ENCODE data around the gene FOXL2NB. TPM values are rescaled to one million over a fixed set of nuclear protein-coding genes. Genes with fewer than 3 reads are reported as not detected.

Gene FOXL2NB
- total and polyA plus RNA-seq, 2 of the 13 experiments (the other 11 are each of a cell fraction or from before 2014, with no cell fraction given) = not detected

DNA sequence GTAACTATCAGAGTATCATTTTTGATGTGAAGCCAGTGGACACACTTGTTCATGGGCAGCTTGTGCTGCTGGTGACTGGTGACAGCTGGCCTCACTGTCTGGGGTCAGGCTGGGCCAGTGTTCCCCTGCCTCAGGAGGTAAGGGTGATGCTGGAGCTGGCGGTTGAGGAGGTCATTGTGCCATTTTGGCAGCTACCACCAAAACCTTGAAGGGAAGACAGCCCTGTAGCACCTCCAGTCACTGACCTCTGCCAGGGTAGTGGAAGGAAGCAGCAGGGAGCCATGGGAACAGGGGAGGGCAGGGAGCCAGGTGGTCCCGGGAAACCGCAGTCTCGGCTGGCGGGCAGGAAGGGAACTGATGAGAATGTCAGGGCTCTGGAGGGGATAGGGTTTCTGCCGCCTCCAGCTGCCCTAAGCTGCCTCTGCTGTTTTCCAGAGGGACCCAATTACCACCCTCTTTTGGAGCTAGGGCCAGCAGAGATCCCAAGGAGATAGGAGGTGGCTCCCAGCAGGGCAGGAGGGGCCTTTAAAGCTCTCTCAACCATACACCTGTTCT is 24.8 kb downstream of the FOXL2NB start (continued):
- TF ChIP-seq, protein P1, sequence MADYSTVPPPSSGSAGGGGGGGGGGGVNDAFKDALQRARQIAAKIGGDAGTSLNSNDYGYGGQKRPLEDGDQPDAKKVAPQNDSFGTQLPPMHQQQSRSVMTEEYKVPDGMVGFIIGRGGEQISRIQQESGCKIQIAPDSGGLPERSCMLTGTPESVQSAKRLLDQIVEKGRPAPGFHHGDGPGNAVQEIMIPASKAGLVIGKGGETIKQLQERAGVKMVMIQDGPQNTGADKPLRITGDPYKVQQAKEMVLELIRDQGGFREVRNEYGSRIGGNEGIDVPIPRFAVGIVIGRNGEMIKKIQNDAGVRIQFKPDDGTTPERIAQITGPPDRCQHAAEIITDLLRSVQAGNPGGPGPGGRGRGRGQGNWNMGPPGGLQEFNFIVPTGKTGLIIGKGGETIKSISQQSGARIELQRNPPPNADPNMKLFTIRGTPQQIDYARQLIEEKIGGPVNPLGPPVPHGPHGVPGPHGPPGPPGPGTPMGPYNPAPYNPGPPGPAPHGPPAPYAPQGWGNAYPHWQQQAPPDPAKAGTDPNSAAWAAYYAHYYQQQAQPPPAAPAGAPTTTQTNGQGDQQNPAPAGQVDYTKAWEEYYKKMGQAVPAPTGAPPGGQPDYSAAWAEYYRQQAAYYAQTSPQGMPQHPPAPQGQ (CRISPR knock-in tag; IDR thresholded peaks at IDR 0.05; ENCODE audit: borderline replicate concordance) = no peak
- TF ChIP-seq, protein P2, sequence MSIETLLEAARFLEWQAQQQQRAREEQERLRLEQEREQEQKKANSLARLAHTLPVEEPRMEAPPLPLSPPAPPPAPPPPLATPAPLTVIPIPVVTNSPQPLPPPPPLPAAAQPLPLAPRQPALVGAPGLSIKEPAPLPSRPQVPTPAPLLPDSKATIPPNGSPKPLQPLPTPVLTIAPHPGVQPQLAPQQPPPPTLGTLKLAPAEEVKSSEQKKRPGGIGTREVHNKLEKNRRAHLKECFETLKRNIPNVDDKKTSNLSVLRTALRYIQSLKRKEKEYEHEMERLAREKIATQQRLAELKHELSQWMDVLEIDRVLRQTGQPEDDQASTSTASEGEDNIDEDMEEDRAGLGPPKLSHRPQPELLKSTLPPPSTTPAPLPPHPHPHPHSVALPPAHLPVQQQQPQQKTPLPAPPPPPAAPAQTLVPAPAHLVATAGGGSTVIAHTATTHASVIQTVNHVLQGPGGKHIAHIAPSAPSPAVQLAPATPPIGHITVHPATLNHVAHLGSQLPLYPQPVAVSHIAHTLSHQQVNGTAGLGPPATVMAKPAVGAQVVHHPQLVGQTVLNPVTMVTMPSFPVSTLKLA (IDR thresholded peaks at IDR 0.05) = no peak
- TF ChIP-seq ZNF713 (CRISPR knock-in tag; IDR thresholded peaks at IDR 0.05) (no peak), TBL1XR1 (IDR thresholded peaks at IDR 0.05; ENCODE audit: borderline replicate concordance, low read length, partially characterized antibody) (no peak), FLYWCH1 (CRISPR knock-in tag; IDR thresholded peaks at IDR 0.05) (no peak), EZH2 (conservative IDR thresholded peaks at IDR 0.05; ENCODE audit: low read depth, low read length) (no peak), HHEX (CRISPR knock-in tag; IDR thresholded peaks at IDR 0.05) (no peak)

DNA sequence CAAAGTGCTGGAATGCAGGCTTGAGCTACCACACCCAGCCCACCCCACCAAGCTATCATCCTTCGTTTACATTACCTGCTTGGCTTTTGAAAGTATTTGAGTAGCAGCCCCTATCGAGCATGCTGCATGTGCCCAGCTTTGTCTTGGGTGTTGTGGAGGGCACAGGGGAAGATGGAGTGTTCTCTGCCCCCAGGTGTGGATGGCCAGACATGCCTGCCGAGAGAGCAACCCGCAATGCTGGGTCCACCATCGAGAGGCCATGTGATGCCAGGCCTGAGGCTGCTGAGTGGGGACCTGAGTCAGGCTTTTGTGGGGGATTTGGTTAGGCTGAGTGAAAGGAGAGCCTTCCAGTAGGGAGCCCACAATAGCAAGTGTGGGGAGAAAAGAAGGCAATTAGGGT is 25.9 kb downstream of the FOXL2NB start:
- BruUV-seq (replicated peaks) = no TSS peak

More for the DNA sequence above, 25.9 kb downstream of the FOXL2NB start:
- TF ChIP-seq ZNF772 (CRISPR knock-in tag; IDR thresholded peaks at IDR 0.05) (no peak), PAWR (CRISPR knock-in tag; IDR thresholded peaks at IDR 0.05; ENCODE audit: borderline replicate concordance) (no peak)
- CTCF ChIA-PET (ENCODE audit: low intra/inter-chr PET ratio, low total read pairs) = no interaction called here
- no peak overlapping the region for H3K27ac ChIP-seq (ENCODE audit: extremely low read length, insufficient read depth, low read length)
- H3K4me2 ChIP-seq (ENCODE audit: low read depth, low read length) = no peak overlapping the region
- ATAC-seq (no peak), DNase-seq (ENCODE audit: low spot score) (no peak), FAIRE-seq (no peak)
- no peak overlapping the region for H3K4me3 ChIP-seq (replicated peaks in 1 of 3; ENCODE audit: insufficient read depth in 1 of 3, low read depth in 2 of 3, low read length in 3 of 3)
- H3K9ac ChIP-seq (ENCODE audit: insufficient read depth, low read depth, low read length) = no peak overlapping the region
- in situ Hi-C loops (cut with HindIII; ENCODE audit: extremely low pct_ligation_motif_present, low pct_unique_long_range_greater_than_20kb) (no loop called here), intact Hi-C loops (cut with micrococcal nuclease; ENCODE audit: unreplicated experiment) (loop anchor here (1.0 kb wide), 1 partner anchor 32 kb away; no protein-coding TSS in a partner anchor)
- no peaks in the 10 kb centered on the region for H3K79me2 ChIP-seq (ENCODE audit: insufficient read depth, low read length)
- no peaks in the 10 kb centered on the region for H3K4me1 ChIP-seq (ENCODE audit: insufficient read depth, low read length)
- WGBS (ENCODE audit: low lambda C conversion rate) = 8% methylated on average over 5 of the region's 5 CpGs
- H3K9me3 ChIP-seq (ENCODE audit: low read length) = no peaks in the 10 kb centered on the region
- POLR2A ChIA-PET = no interaction called here
- peaks cover 0 to 16% of the 10 kb centered on the region in 2 experiments; a peak in 2 of 5 replicates for H3K27me3 ChIP-seq (ENCODE audit: control insufficient read depth in 1 of 2, insufficient read depth in 2 of 2, low read length in 2 of 2)
- H3K36me3 ChIP-seq (replicated peaks in 1 of 2; ENCODE audit: control insufficient read depth in 1 of 2, insufficient read depth in 2 of 2, low read length in 2 of 2) = no peaks in the 10 kb centered on the region
- no peak overlapping the region for H2AFZ ChIP-seq (ENCODE audit: low read length)
- H4K20me1 ChIP-seq (ENCODE audit: insufficient read depth, low read length) = no peaks in the 10 kb centered on the region

All from HepG2 (cell line).